Loucy (cell line): ENCODE results near the gene PAPOLB.

Source experiments
- EZH2phosphoT487 ChIP-seq: fragments of 200-600 bp; IDR thresholded peaks from 2 replicates; pipeline ENCODE4 v1.6.1; 2018; ENCODE audit warnings: antibody characterized with exemption, mild to moderate bottlenecking, moderate library complexity, borderline replicate concordance
- TF ChIP-seq, protein P1 (sequence below): fragments of 200-600 bp; sonication (generic); conservative IDR thresholded peaks from 2 replicates; pipeline ENCODE4 v1.5.1; 2014; ENCODE audit warnings: mild to moderate bottlenecking, antibody characterized with exemption, low read length

DNA sequence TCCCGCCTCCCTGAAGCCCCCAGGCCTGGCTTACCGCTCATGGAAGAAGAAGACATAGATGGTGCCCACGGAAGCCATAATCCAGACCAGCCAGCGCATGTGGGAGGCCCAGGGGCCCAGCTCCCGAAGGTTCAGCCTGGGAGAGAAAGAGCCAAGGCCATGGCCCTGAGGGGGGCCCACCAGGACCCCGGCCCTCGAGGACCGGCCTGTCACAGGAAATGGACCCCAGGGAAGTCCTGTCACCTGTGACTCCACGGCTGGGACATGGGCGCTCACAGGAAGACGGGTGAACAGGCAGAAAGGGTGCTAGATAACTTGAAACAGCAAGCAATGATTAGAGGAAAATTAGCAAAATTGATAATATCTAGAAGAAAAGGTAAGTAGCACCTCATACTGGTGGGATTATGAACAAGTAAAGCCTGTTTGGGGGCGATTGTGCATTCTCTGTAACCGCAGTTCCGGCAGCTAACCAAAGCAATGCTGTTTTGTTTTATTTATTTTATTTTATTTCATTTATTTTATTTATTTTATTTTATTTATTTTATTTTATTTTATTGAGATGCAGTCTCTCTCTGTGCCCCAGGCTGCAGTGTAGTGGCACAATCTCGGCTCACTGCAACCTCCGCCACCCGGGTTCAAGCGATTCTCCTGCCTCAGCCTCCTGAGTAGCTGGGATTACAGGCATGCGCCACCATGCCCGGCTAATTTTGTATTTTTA, 49.4 kb upstream of the PAPOLB start:
- TF ChIP-seq EZH2phosphoT487: no peak
- TF ChIP-seq, protein P1, sequence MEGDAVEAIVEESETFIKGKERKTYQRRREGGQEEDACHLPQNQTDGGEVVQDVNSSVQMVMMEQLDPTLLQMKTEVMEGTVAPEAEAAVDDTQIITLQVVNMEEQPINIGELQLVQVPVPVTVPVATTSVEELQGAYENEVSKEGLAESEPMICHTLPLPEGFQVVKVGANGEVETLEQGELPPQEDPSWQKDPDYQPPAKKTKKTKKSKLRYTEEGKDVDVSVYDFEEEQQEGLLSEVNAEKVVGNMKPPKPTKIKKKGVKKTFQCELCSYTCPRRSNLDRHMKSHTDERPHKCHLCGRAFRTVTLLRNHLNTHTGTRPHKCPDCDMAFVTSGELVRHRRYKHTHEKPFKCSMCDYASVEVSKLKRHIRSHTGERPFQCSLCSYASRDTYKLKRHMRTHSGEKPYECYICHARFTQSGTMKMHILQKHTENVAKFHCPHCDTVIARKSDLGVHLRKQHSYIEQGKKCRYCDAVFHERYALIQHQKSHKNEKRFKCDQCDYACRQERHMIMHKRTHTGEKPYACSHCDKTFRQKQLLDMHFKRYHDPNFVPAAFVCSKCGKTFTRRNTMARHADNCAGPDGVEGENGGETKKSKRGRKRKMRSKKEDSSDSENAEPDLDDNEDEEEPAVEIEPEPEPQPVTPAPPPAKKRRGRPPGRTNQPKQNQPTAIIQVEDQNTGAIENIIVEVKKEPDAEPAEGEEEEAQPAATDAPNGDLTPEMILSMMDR: no peak
